Ishikawa (cell line): ENCODE data around the gene LYZL1.

Experiments
- CEBPB ChIP-seq: IDR thresholded peaks from 2 replicates; pipeline ENCODE4 v1.6.1; 2012
- CREB1 ChIP-seq: IDR thresholded peaks from 2 replicates; pipeline ENCODE4 v1.6.1; 2012; ENCODE audit warnings: low read depth
- EGR1 ChIP-seq: IDR thresholded peaks from 2 replicates; pipeline ENCODE4 v1.6.1; 2012
- EP300 ChIP-seq: IDR thresholded peaks from 2 replicates; pipeline ENCODE4 v1.6.1; 2012; ENCODE audit warnings: borderline replicate concordance
- FOXM1 ChIP-seq: IDR thresholded peaks from 2 replicates; pipeline ENCODE4 v1.6.1; 2012; ENCODE audit warnings: low read depth, borderline replicate concordance
- NFIC ChIP-seq: IDR thresholded peaks from 2 replicates; pipeline ENCODE4 v1.6.1; 2012
- RAD21 ChIP-seq: IDR thresholded peaks from 2 replicates; pipeline ENCODE4 v1.6.1; 2012; ENCODE audit warnings: low read depth
- REST ChIP-seq: IDR thresholded peaks from 2 replicates; pipeline ENCODE4 v1.6.1; 2012; ENCODE audit warnings: low read depth, mild to moderate bottlenecking
- TAF1 ChIP-seq: IDR thresholded peaks from 2 replicates; pipeline ENCODE4 v1.6.1; 2012; ENCODE audit warnings: low read depth, mild to moderate bottlenecking
- TCF12 ChIP-seq: IDR thresholded peaks from 2 replicates; pipeline ENCODE4 v1.6.1; 2012; ENCODE audit warnings: low read depth
- TEAD4 ChIP-seq: IDR thresholded peaks from 2 replicates; pipeline ENCODE4 v1.6.1; 2012
- USF1 ChIP-seq: IDR thresholded peaks from 2 replicates; pipeline ENCODE4 v1.6.1; 2012
- YY1 ChIP-seq: IDR thresholded peaks from 2 replicates; pipeline ENCODE4 v1.6.1; 2012; ENCODE audit warnings: low read depth
- ZBTB7A ChIP-seq: IDR thresholded peaks from 2 replicates; pipeline ENCODE4 v1.6.1; 2012; ENCODE audit warnings: low read depth
- TF ChIP-seq, protein P1 (sequence below): IDR thresholded peaks from 2 replicates; pipeline ENCODE4 v1.6.1; 2012

Gene LYZL1

GRCh38 chr10:29265210-29265768 is 23.6 kb upstream of the LYZL1 start:
- TF ChIP-seq, protein P1, sequence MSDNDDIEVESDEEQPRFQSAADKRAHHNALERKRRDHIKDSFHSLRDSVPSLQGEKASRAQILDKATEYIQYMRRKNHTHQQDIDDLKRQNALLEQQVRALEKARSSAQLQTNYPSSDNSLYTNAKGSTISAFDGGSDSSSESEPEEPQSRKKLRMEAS = no peak
- no peak for TF ChIP-seq TEAD4
- TF ChIP-seq REST = no peak
- TF ChIP-seq FOXM1 = no peak
- TF ChIP-seq CEBPB = no peak
- TF ChIP-seq NFIC = no peak
- TF ChIP-seq EP300 = no peak
- TF ChIP-seq USF1 = no peak
- TF ChIP-seq ZBTB7A = no peak
- TF ChIP-seq EGR1 = no peak
- TF ChIP-seq CREB1 = no peak
- TF ChIP-seq TCF12 = no peak
- TF ChIP-seq RAD21 = no peak
- no peak for TF ChIP-seq YY1
- TF ChIP-seq TAF1 = no peak

- no peak for TF ChIP-seq NFIC
- no peak for TF ChIP-seq FOXM1
- TF ChIP-seq EGR1 = no peak
- no peak for TF ChIP-seq CEBPB
- TF ChIP-seq ZBTB7A = no peak
- TF ChIP-seq RAD21 = no peak
- TF ChIP-seq EP300 = no peak
- TF ChIP-seq CREB1 = no peak
- TF ChIP-seq TAF1 = no peak
- no peak for TF ChIP-seq REST
- TF ChIP-seq TEAD4 = no peak
- no peak for TF ChIP-seq YY1
These were observed 22.2 kb upstream of the LYZL1 start for GRCh38 chr10:29266641-29267040.

- TF ChIP-seq ZBTB7A (no peak), CEBPB (no peak), USF1 (no peak), RAD21 (no peak), EP300 (no peak), REST (no peak), CREB1 (no peak), TEAD4 (no peak), TCF12 (no peak), NFIC (no peak), TAF1 (no peak), EGR1 (no peak), YY1 (no peak), FOXM1 (no peak)
- TF ChIP-seq, protein P1 = no peak
These were observed 20.9 kb upstream of the LYZL1 start for GRCh38 chr10:29268011-29268410.

DNA sequence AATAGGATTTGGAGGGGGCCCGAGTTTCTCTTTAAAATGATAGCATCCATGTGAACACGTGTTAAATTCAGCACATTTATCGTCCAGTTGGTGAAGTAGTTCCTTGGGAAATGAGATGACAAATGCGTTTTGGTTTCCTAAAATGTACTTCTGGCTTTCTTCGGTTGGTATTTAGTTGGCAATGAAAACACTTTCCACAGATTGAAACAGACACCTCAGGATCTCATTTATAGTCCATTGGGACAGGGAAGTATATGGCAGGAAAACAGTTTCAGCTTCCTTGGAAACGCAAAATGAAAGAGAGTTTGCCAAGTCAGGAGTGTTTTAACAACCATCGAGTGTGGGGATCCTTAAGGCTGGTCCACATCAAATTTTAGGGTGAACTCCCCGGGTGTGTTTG is 19.4 kb upstream of the LYZL1 start:
- TF ChIP-seq EP300 = no peak

DNA sequence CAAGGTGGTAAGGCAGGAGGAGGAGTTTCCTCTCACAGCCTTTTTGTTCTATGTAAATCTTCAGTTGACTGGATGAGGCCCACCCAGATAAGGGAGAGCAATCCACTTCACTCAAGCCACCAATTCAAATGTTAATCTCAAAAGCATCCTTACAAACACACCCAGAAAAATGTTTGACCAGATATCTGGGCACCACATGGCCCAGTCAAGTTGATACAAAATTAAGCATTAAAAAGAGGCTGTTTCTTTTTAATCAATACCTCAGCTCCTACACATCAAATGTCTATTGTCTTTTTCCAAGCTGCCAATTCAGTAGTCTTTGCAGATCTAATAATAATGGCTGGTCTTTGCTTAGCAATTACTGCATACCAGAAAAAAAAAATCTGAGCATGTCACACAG is 18.0 kb upstream of the LYZL1 start:
- TF ChIP-seq ZBTB7A (no peak), TCF12 (no peak), RAD21 (no peak)
